ENCODE measurements around the gene DFFB. TPM values are rescaled to one million over a fixed set of nuclear protein-coding genes. Genes with fewer than 3 reads are reported as not detected.

The DFFB gene
- total and polyA plus RNA-seq, 9 of the 15 experiments (the other 6 are each of a cell fraction or from before 2014, with no cell fraction given), result 2.3 to 15.8 (median 11.5) TPM

DNA sequence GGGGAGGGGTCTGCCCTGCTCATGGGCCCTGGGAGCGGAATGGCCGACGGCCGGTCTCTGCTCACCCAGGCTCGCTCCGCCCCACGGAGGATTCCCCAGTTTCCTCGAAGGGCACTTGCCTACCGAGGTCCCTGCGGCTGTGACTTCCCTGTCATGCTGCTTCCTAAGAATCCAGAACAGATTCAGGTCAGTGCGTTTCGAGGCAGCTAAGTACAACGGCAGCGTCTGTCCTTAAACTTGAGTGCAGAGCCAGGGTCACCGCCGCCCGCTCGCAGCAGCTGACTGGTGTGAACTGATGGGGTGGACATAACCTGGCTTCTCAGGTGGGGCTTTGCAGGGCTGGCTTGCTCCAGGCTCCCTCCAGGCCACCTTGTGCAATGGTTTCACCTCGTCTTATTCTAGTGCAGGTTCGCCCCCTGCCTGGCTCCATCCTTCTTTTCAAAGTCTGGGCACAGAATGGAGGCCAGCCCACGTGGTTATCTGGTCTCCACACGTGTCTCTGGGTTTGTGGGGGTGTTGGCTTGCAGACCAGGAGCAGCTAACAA, 50.4 kb downstream of the DFFB start (continued):
- TF ChIP-seq, protein P1, sequence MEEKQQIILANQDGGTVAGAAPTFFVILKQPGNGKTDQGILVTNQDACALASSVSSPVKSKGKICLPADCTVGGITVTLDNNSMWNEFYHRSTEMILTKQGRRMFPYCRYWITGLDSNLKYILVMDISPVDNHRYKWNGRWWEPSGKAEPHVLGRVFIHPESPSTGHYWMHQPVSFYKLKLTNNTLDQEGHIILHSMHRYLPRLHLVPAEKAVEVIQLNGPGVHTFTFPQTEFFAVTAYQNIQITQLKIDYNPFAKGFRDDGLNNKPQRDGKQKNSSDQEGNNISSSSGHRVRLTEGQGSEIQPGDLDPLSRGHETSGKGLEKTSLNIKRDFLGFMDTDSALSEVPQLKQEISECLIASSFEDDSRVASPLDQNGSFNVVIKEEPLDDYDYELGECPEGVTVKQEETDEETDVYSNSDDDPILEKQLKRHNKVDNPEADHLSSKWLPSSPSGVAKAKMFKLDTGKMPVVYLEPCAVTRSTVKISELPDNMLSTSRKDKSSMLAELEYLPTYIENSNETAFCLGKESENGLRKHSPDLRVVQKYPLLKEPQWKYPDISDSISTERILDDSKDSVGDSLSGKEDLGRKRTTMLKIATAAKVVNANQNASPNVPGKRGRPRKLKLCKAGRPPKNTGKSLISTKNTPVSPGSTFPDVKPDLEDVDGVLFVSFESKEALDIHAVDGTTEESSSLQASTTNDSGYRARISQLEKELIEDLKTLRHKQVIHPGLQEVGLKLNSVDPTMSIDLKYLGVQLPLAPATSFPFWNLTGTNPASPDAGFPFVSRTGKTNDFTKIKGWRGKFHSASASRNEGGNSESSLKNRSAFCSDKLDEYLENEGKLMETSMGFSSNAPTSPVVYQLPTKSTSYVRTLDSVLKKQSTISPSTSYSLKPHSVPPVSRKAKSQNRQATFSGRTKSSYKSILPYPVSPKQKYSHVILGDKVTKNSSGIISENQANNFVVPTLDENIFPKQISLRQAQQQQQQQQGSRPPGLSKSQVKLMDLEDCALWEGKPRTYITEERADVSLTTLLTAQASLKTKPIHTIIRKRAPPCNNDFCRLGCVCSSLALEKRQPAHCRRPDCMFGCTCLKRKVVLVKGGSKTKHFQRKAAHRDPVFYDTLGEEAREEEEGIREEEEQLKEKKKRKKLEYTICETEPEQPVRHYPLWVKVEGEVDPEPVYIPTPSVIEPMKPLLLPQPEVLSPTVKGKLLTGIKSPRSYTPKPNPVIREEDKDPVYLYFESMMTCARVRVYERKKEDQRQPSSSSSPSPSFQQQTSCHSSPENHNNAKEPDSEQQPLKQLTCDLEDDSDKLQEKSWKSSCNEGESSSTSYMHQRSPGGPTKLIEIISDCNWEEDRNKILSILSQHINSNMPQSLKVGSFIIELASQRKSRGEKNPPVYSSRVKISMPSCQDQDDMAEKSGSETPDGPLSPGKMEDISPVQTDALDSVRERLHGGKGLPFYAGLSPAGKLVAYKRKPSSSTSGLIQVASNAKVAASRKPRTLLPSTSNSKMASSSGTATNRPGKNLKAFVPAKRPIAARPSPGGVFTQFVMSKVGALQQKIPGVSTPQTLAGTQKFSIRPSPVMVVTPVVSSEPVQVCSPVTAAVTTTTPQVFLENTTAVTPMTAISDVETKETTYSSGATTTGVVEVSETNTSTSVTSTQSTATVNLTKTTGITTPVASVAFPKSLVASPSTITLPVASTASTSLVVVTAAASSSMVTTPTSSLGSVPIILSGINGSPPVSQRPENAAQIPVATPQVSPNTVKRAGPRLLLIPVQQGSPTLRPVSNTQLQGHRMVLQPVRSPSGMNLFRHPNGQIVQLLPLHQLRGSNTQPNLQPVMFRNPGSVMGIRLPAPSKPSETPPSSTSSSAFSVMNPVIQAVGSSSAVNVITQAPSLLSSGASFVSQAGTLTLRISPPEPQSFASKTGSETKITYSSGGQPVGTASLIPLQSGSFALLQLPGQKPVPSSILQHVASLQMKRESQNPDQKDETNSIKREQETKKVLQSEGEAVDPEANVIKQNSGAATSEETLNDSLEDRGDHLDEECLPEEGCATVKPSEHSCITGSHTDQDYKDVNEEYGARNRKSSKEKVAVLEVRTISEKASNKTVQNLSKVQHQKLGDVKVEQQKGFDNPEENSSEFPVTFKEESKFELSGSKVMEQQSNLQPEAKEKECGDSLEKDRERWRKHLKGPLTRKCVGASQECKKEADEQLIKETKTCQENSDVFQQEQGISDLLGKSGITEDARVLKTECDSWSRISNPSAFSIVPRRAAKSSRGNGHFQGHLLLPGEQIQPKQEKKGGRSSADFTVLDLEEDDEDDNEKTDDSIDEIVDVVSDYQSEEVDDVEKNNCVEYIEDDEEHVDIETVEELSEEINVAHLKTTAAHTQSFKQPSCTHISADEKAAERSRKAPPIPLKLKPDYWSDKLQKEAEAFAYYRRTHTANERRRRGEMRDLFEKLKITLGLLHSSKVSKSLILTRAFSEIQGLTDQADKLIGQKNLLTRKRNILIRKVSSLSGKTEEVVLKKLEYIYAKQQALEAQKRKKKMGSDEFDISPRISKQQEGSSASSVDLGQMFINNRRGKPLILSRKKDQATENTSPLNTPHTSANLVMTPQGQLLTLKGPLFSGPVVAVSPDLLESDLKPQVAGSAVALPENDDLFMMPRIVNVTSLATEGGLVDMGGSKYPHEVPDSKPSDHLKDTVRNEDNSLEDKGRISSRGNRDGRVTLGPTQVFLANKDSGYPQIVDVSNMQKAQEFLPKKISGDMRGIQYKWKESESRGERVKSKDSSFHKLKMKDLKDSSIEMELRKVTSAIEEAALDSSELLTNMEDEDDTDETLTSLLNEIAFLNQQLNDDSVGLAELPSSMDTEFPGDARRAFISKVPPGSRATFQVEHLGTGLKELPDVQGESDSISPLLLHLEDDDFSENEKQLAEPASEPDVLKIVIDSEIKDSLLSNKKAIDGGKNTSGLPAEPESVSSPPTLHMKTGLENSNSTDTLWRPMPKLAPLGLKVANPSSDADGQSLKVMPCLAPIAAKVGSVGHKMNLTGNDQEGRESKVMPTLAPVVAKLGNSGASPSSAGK (IDR thresholded peaks at IDR 0.05), result peak; percentile 69
- TF ChIP-seq EGR1 (conservative IDR thresholded peaks at IDR 0.05), result peak; percentile 34
- TF ChIP-seq, protein P2, sequence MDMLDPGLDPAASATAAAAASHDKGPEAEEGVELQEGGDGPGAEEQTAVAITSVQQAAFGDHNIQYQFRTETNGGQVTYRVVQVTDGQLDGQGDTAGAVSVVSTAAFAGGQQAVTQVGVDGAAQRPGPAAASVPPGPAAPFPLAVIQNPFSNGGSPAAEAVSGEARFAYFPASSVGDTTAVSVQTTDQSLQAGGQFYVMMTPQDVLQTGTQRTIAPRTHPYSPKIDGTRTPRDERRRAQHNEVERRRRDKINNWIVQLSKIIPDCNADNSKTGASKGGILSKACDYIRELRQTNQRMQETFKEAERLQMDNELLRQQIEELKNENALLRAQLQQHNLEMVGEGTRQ (CRISPR knock-in tag; IDR thresholded peaks at IDR 0.05), result peak; percentile 26; the same call in 1 of the 2 replicates
- TF ChIP-seq, protein P3, sequence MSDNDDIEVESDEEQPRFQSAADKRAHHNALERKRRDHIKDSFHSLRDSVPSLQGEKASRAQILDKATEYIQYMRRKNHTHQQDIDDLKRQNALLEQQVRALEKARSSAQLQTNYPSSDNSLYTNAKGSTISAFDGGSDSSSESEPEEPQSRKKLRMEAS (CRISPR knock-in tag; IDR thresholded peaks at IDR 0.05), result peak; percentile 56; the same call in 1 of the 2 replicates
- TF ChIP-seq, protein P4, sequence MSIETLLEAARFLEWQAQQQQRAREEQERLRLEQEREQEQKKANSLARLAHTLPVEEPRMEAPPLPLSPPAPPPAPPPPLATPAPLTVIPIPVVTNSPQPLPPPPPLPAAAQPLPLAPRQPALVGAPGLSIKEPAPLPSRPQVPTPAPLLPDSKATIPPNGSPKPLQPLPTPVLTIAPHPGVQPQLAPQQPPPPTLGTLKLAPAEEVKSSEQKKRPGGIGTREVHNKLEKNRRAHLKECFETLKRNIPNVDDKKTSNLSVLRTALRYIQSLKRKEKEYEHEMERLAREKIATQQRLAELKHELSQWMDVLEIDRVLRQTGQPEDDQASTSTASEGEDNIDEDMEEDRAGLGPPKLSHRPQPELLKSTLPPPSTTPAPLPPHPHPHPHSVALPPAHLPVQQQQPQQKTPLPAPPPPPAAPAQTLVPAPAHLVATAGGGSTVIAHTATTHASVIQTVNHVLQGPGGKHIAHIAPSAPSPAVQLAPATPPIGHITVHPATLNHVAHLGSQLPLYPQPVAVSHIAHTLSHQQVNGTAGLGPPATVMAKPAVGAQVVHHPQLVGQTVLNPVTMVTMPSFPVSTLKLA (conservative IDR thresholded peaks at IDR 0.05), result peak in 1 of 2 experiments; percentile 38; a peak in 2 of 4 replicates

Measured in K562 (cell line).